HG03432 (cell line): Measurements from ENCODE around the gene CNBP.
A peak's percentile ranks its signal among the peaks of the same experiment; 100 is the strongest.

ENCODE experiments used
- ATAC-seq: cut with Tn5 transposase; IDR thresholded peaks from one replicate; pipeline ENCODE4 v1.9.1; 2021; ENCODE audit warnings: mild to moderate bottlenecking, moderate library complexity; ENCODE audit not compliant: unreplicated experiment

CNBP gene

DNA sequence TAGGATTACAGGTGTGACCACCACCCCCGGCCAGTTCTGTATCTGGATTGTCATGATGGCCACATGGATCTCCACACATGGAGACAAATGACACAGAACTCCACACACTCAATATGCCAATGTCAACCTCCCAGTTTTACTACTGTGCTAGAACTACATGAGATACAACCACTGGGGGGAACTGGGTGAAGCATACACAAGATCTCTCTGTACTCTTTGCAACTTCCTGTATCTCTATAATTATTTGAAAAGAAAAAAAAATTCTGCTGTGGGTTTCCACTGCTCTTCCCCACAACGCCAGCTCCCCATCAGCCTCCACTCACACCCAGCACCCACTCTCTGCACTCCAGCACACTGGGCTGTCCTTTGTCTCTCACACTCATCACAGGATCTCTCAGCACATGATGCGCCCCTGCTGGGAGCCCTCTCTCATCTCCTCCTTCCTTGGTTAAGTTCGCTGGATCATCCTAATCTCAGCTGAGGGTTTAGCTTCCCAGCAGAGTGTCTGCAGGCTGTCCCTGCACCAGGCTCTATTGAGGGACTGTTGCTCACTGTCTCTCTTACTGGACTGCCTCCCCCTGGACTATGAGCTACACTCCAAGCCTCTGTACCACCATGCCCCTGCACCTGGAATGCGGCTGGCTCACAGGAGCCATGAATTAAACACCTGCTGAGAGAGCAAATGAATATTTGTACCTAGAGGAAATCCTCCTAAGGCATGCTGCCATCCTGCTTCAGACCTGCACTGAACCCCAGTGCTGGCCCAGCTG lies 51.4 kb downstream of the CNBP start:
- ATAC-seq: no peak

DNA sequence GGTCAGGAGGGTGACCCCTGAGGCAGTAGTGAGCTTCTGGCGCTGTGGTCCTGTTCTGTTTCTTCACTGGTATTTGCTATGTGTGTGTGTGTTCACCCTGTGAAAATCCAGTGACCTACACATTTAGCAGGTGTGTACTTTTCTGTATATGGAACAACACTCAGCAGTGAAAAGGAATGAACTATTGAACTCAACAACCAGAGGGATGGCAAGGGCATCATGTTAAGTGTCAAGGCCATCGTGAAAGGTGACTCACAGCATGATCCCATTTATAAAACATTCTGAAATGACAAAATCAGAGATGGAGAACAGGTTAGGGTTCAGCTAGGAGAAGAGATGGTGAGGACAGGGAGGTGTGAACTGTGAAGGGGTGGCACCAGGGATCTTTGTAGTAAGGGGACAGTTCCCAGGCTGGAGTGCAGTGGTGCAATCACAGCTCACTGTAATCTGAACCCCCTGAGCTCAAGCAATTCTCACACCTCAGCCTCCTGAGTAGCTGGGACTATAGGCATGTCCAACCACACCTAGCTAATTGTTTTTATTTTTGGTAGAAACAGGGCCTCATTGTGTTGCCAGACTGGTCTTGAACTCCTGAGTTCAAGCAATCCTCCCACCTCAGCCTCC lies 52.1 kb downstream of the CNBP start:
- no peak for ATAC-seq

DNA sequence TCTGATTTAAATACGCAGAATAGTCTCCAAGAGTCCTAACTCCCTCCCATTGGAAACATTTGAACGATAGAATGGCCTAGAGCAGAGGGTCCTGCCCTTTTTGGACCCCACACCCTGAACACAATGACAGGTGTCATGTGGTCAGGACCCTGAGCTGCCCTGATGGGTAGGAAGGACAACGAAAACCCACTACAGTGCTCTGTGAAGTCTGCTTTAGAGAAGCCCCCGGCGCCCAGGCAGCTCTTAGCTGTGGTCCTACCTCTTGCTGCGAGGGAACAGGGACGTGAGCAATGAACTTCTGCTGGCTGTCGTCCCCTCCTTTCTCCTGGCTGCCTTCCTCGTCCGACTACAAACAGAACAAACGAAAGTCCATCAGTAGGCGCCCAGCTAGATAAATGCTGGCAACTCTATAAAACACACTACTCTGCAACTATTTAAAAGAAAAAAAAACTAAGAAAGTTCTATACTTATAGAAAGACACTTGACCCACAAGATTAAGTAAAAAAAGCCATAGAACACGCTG lies 53.3 kb downstream of the CNBP start:
- ATAC-seq: no peak

DNA sequence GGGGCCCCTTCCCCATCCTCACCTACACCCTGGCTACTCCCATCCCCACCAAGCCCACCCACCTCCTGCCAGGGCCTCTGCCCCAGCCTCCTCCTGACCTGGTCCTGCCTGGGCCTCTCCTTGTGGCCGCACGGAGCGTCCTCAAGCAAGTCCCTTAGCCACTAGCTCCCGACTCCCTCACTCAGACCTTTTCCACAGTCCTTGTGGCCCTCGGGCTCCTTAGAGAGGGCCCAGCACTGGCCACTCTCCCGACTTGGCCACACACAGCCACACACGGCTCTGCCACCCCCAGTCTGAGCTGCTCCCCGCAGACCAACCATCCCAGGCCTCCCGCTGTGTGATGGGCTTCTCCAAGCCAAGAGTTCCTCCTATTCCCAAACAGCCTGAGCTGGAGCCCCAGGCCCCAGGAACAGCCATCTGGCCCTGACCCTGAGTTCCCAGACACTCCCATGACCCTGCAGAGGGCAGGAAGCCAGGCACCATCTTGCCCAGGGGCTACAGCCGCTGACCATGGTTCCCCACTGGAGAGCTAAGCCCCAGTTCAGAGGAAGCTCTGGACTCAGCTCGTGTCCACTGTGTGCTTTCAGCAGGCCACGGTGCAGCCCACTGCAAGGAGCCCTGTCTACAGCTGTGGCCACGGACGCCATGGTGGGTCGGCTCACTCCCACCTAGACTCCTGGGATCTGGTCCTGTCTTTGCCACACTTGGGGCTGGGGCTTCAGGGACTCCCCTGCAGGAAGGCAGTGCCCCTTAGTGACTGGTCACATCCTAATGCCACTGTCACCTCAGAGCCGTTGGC lies 55.1 kb downstream of the CNBP start:
- ATAC-seq: no peak

DNA sequence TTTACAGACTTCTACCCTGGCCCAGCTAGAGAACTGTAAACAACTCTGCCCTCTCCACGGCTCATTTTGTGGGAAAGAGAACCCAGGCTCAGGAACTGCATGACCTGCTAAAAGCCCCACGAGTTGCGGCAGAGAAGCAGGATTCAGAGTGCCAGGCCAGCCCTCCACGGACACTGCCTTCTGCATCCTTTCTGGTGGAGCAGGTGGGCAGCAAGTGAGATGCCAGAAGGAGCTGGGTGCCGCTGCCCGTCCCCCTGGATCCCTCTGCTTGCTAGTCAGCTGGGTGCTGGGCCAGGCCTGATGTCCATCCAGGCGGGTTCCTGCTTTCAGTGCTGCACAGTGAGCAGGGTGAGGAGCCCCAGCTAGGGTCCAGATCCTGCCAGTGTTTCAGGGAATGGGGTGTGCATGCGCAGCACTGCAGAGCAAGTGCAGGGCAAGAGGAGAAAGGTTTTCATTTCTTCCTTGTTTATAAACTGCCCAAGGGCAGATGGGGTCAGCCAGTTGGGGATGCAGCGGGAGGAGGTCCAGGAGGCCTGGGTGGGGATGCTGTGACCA lies 56.9 kb downstream of the CNBP start:
- no peak for ATAC-seq

DNA sequence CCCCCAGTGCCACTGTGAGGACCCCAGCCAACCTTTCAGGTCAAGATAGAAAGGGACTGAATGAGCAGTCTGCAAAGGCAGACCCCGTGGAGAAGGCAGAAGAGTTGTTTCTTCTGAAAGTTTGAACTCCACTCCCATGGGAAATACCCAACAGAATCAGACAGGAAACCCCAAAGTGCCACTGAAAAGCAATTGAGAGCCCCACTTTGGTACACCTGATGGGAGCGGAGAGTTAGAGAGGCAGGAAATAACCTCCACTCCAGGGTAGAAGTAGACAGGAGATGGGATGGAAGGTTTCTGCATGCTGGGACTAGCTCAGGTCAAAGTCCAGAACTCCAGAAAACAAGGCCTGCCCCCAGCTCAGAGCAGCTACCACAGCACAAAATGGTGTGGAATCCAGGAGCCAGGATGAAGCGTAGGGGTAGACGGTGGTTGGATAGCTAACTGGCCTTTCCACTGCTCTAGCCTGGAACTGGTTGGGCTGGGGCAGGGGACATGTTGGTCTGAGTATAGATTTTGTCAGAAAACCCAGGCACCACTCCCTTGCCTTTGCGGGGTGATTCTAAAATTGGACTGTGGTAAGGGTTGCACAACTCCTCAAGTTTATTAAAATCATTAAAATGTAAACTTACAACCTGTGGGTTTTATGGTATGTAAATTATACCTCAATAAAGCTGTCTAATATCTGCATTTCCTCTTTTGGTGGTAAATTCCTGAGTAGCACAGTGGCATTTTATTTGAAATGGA lies 60.2 kb downstream of the CNBP start:
- ATAC-seq: no peak

DNA sequence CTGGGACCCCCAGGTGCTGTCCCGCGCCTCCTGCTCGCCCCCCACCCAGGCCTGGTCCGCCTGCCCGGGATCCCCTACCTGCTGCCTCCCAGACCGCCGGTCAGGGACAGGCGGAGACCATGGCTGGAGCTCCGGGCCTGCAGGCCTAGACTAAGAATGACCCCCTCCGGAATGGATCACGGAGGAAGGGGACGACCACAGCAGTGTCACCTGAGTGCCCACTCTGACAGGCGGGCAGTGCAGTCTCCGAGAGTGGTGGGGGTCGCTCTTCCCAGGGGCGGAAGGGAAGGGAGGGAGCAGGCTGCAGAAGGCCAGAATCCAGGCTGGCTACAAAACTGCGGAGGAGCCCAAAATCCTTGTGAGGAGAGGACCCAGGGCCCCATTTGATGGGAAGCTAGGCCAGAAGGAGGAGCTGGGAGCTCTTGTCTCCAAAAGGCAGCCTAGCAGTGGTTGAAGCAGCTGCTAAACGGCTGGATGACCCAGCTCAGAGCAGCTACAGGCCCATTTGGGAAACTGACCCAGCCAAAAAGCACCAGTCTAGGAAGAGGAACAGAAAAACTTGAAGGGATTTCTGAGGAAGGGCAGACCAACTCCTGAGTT lies 61.2 kb downstream of the CNBP start:
- no peak for ATAC-seq

DNA sequence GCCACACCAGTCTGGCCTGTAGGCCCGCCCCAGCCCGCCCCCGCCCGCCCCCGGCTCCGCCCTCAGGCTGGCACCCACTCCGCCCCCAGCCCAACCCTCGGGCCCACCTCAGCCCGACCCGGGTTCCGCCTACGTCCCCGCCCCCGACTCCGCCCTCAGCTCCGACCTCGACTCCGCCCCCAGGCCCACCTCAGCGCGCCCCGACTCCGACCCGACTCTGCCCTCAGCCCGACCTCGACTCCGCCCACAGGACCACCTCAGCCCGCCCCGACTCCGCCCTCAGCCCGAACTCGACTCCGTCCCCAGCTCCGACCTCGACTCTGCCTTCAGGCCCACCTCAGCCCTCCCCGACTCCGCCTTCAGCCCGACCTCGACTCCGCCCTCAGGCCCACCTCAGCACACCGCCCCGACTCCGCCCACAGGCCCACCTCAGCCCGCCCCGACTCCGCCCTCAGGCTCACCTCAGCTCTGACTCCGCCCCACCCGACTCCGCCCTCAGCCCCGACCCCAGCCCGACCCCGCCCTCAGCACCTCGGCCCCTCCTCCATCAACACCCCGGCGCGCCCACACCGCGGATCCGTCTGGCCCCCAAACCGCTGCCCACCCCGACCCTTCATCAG lies 61.8 kb downstream of the CNBP start, which contains the start of gene RAB43:
RAB43 (minus strand) TSS at position 13 of the 620 bp plus-strand sequence. CDS start 315 bp downstream, outside the sequence.
- ATAC-seq: peak; percentile 46

DNA sequence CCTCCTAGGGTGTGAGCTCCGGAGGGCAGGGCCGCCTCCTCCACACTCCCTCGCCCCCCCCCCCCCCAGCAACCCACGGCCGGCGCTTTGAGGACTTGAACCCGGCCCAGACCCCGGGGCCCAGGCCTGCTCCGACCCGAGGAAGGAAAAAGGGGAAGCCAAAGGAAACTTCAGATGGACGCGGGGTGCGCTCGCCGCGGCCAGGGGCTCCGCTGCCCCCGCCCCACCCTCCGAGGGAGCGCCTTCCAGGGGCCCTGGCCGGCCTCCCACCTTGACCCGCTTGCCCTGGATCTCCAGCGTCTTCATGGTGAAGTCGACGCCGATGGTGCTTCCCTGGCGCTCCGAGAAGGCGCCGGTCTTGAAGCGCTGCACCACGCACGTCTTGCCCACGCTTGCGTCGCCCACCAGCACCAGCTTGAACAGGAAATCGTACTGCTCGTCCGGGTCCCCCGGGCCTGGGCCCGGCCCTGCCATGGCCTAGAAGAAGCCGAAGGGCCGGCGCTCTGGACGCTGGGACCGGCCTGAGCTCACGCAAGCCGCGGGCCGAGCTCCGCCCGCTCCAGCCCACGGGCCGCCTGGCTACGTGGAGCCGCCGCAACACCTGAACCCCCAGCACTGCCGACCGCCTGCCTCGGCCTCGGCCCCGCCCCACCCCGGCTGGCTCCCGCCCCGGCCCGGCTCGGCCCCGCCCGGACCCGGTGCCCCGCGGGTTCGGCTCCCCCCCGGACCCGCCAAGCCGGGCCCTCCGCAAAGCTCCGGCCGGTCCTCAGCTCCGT lies 62.5 kb downstream of the CNBP start:
- peak; percentile 0 for ATAC-seq

DNA sequence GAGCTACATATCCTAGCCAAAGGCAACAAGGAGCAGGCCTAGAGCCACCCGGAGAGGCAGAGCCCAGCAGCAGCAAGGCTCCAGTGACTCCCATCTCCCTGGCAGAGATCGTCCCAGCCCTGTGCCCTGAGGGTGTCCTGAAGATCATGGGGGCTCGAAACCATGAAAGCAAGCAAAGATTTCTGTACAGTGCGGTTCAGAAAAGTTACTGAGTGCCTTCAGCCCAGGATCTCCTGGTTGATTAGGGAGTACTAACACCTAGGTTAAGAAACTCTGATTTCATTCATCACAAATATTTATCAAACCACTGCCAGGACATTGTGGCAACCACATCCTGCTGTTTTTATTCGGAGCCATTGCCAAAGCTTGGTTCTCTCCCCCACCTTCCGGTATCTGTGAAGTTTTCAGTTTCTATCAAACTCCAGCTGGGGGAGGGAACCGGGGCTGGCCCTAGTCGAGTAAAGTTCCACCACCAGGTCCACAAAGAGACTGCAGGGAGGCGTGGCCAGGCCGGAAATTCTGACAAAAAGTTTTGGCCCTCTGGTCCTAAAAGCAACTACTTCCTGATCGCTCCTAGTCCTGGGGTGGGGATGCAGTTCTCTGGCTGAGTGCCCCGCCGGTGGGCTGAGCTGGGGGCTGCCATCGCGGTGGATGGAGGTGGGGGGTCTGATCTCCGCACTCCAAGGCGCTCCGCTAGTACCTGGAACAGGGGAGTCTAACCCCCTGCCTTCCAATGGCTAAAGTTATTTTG lies 63.3 kb downstream of the CNBP start:
- ATAC-seq: peak; percentile 78

DNA sequence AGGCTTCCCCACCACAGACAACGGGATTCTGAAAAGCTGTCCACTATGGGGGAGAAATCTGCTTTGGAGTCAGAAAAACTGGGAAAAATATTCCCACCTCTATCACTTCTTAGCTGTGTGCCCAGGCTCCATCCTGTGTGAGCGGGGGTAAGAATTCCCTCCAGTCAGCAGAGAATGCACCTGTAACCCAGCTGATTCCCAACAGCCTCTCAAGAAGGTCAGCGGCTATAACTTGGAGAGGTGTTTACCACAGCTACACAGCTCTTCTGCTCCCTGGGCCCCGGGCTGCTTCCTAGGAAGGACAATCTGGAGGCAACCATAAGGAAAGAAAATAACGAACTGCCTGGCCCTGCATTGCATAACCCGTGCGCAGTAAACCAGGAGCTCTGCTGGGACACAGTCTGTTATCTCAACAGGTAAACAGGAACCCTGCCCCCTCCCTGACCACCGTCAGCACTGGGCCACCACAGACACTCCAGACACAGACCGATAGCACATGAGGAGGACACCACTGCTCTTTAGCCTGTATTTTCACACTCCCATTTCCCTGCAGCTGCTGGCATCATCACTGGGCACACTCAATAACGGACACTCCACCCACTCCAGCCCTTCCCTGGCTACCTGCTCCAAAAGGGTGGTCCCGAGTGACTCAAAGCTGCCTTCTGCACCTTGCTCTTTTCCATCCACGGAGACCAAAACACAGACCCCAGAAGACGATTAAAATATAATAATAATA lies 64.2 kb downstream of the CNBP start:
- no peak for ATAC-seq

DNA sequence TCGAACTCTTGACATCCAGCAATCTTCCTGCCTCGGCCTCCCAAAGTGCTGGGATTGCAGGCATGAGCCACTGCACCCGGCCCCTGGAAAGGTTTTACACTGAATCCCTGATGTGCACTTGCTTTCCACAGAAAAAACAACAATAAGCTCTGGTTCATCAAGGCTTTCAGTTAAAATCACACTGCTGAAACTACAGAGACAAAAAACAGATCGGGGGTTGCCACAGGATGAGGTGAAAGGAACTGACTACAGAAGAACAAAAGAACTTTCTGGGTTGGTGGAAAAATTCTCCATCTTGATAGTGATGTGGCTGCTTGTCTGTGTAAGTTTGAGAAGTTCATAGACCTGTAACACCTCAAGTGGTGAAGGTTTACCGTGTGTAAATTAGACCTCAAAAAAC lies 65.0 kb downstream of the CNBP start:
- ATAC-seq: no peak
